K562 (cell line): ENCODE results near the gene CASP6. TPM values are rescaled to one million over a fixed set of nuclear protein-coding genes. Genes with fewer than 3 reads are reported as not detected.

Source experiments
- ETV6 ChIP-seq, 3 experiments: fragments of 150-350 bp in 1 of 3; sonication (generic) in 1 of 3; formaldehyde crosslinking in 1 of 3; IDR thresholded peaks; 2 replicates each; pipeline versions ENCODE4 v1.6.1 to v1.8.0; 2014 to 2022; ENCODE audit warnings: borderline replicate concordance in 2 of 3, low read depth in 2 of 3, antibody characterized with exemption in 1 of 3, low read length in 1 of 3, mild to moderate bottlenecking in 1 of 3, missing genetic modification reagents in 1 of 3
- FOXK2 ChIP-seq, 2 experiments: fragments of 450-650 bp; IDR thresholded peaks in 1 of 2; conservative IDR thresholded peaks in 1 of 2; 2 replicates each; pipeline ENCODE4 v1.6.1; 2016; ENCODE audit warnings: low read depth in 2 of 2, mild to moderate bottlenecking in 1 of 2
- JUNB ChIP-seq: fragments of 450-650 bp; formaldehyde crosslinking; conservative IDR thresholded peaks from 2 replicates; pipeline ENCODE4 v1.4.0; 2020; ENCODE audit warnings: mild to moderate bottlenecking
- LCOR ChIP-seq: sonication (generic); formaldehyde crosslinking; IDR thresholded peaks from 2 replicates; pipeline ENCODE4 v1.8.0; 2022; ENCODE audit warnings: mild to moderate bottlenecking, missing genetic modification reagents
- REST ChIP-seq, 2 experiments: fragments of 450-650 bp; formaldehyde crosslinking in 1 of 2; IDR thresholded peaks; 2 replicates each; pipeline versions ENCODE4 v1.4.0 to v1.6.1; 2014 to 2020; ENCODE audit warnings: mild to moderate bottlenecking in 2 of 2, borderline replicate concordance in 1 of 2, low read depth in 1 of 2
- SUPT5H ChIP-seq: fragments of 450-650 bp; IDR thresholded peaks from 2 replicates; pipeline ENCODE4 v1.6.1; 2016
- ZHX1 ChIP-seq: fragments of 150-350 bp; conservative IDR thresholded peaks from 2 replicates; pipeline ENCODE4 v1.6.1; 2014; ENCODE audit warnings: low read length
- ZNF766 ChIP-seq: fragments of 200-800 bp; sonication (Bioruptor generic); conservative IDR thresholded peaks from 2 replicates; pipeline ENCODE4 v1.6.1; 2016; ENCODE audit warnings: missing genetic modification characterization, missing compliant biosample characterization
- ZSCAN29 ChIP-seq: fragments of 450-650 bp; IDR thresholded peaks from 2 replicates; pipeline ENCODE4 v1.6.1; 2017
- polyA plus RNA-seq, 8 experiments: library from polyadenylated mRNA; depleted of rRNA in 4 of 8; stranded (reverse) in 5 of 8; unstranded in 3 of 8; fragments of >200 nt; fragmentation: Nextera tagmentation in 2 of 8; fragmentation: Illumina TruSeq in 1 of 8; extraction: Ambion mirVana in 2 of 8; extraction: Trizol in 1 of 8; gene quantifications; 2 replicates each; pipeline versions ENCODE4 v1.2.1 to v1.2.3, GENCODE V29; 2011 to 2014; ENCODE audit warnings: inconsistent platforms in 1 of 8, missing spikeins in 1 of 8
- total RNA-seq, 7 experiments: library from RNA; depleted of rRNA in 6 of 7; stranded (reverse); fragments of >200 nt in 6 of 7; fragmentation: Illumina TruSeq in 2 of 7; extraction: Trizol in 2 of 7; gene quantifications; 2 replicates each; pipeline versions ENCODE4 v1.2.1 to v1.2.3, GENCODE V29; 2011 to 2021; ENCODE audit warnings: low replicate concordance in 1 of 7
- TF ChIP-seq, protein P1 (sequence below): sonication (generic); IDR thresholded peaks from 2 replicates; pipeline ENCODE4 v1.6.1; 2016
- TF ChIP-seq, protein P2 (sequence below): sonication (generic); formaldehyde crosslinking; IDR thresholded peaks from 2 replicates; pipeline ENCODE4 v1.8.1; 2022; ENCODE audit warnings: missing genetic modification reagents

CASP6 gene
- total and polyA plus RNA-seq, 9 of the 15 experiments (the other 6 are each of a cell fraction or from before 2014, with no cell fraction given) = 20.8 to 72.7 (median 39.1) TPM

DNA sequence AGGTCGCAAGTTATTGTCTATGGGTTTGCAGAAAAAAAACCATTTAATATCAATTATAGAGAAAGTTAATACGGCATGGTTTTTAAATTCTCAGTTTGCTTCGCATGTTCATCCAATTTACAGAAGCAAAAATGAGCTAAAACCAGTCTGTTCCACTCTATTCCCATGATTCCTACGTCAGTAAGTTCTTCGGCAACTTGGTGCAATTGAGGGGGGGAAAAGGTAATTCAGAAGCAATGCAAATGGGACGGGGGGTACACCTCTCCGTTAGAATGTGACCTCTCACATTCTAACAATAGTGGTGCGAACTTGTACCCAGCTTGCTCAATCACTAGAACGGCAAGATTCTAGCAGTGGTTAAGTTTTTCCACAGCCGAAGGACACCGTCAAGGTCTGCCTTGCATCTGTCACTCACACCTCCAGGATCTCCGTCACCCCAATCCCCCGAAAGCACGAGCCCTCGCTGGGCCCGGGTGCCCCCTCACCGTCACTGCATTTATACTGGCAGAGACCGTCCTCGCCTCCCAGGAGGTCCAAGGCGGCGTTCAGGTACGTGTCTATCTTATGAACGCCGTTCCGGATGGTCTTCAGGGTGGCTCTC is 26.0 kb upstream of the CASP6 start (continued):
- peak; percentile 32; the same call in 1 of the 2 replicates for TF ChIP-seq REST (IDR thresholded peaks at IDR 0.05; ENCODE audit: borderline replicate concordance)
- no peak for TF ChIP-seq REST (CRISPR knock-in tag; IDR thresholded peaks at IDR 0.05; ENCODE audit: low read depth)
- TF ChIP-seq ETV6 (IDR thresholded peaks at IDR 0.05; ENCODE audit: borderline replicate concordance in 1 of 2, low read depth in 2 of 2, low read length in 1 of 2) = no peak
- TF ChIP-seq ETV6 (CRISPR knock-in tag; IDR thresholded peaks at IDR 0.05; ENCODE audit: borderline replicate concordance) = no peak
- TF ChIP-seq FOXK2 (conservative IDR thresholded peaks at IDR 0.05 in 1 of 2, IDR thresholded peaks at IDR 0.05 in 1 of 2; ENCODE audit: low read depth in 2 of 2) = no peak
- TF ChIP-seq, protein P1, sequence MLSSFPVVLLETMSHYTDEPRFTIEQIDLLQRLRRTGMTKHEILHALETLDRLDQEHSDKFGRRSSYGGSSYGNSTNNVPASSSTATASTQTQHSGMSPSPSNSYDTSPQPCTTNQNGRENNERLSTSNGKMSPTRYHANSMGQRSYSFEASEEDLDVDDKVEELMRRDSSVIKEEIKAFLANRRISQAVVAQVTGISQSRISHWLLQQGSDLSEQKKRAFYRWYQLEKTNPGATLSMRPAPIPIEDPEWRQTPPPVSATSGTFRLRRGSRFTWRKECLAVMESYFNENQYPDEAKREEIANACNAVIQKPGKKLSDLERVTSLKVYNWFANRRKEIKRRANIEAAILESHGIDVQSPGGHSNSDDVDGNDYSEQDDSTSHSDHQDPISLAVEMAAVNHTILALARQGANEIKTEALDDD = peak; percentile 6; the same call in 1 of the 2 replicates
- no peak for TF ChIP-seq ZSCAN29
- 0 out of 2 replicates have a peak, but pooled peaks have one; percentile 16 for TF ChIP-seq ZNF766 (CRISPR knock-in tag)
- no peak for TF ChIP-seq JUNB (CRISPR knock-in tag)
- no peak for TF ChIP-seq ZHX1
- no peak for TF ChIP-seq SUPT5H
- TF ChIP-seq, protein P2, sequence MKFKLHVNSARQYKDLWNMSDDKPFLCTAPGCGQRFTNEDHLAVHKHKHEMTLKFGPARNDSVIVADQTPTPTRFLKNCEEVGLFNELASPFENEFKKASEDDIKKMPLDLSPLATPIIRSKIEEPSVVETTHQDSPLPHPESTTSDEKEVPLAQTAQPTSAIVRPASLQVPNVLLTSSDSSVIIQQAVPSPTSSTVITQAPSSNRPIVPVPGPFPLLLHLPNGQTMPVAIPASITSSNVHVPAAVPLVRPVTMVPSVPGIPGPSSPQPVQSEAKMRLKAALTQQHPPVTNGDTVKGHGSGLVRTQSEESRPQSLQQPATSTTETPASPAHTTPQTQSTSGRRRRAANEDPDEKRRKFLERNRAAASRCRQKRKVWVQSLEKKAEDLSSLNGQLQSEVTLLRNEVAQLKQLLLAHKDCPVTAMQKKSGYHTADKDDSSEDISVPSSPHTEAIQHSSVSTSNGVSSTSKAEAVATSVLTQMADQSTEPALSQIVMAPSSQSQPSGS (CRISPR knock-in tag) = no peak
- TF ChIP-seq LCOR = no peak
